ENCODE results near the gene MYOCD.

DNA sequence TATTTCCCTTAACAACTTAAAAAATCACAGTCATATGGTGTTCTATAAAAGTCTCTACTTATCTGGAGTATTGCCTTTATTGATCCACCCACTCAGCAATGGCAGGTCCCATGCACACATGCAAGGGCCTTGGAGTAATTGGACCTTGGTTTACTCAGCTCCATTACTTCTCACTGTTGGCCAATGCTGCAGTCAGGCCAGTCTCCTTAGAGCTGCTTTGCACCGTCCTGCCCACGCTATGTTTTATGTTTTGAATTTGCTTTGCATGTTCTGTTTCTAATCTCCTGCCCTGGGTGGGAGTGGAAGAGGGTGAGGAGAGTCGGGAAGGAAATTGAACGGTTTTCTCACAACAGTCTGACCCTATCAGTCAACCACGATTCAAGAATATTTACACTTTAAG, 147.2 kb downstream of the MYOCD start:
- TF ChIP-seq, protein P1, sequence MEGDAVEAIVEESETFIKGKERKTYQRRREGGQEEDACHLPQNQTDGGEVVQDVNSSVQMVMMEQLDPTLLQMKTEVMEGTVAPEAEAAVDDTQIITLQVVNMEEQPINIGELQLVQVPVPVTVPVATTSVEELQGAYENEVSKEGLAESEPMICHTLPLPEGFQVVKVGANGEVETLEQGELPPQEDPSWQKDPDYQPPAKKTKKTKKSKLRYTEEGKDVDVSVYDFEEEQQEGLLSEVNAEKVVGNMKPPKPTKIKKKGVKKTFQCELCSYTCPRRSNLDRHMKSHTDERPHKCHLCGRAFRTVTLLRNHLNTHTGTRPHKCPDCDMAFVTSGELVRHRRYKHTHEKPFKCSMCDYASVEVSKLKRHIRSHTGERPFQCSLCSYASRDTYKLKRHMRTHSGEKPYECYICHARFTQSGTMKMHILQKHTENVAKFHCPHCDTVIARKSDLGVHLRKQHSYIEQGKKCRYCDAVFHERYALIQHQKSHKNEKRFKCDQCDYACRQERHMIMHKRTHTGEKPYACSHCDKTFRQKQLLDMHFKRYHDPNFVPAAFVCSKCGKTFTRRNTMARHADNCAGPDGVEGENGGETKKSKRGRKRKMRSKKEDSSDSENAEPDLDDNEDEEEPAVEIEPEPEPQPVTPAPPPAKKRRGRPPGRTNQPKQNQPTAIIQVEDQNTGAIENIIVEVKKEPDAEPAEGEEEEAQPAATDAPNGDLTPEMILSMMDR (conservative IDR thresholded peaks at IDR 0.05; ENCODE audit: low read length), result no peak
- TF ChIP-seq EZH2phosphoT487 (IDR thresholded peaks at IDR 0.05; ENCODE audit: borderline replicate concordance), result no peak
